Measurements from ENCODE around the gene CCDC187. TPM values are rescaled to one million over a fixed set of nuclear protein-coding genes. Genes with fewer than 3 reads are reported as not detected.

The CCDC187 gene
- total and polyA plus RNA-seq, 2 of the 13 experiments (the other 11 are each of a cell fraction or from before 2014, with no cell fraction given): 0.03 to 0.13 TPM

DNA sequence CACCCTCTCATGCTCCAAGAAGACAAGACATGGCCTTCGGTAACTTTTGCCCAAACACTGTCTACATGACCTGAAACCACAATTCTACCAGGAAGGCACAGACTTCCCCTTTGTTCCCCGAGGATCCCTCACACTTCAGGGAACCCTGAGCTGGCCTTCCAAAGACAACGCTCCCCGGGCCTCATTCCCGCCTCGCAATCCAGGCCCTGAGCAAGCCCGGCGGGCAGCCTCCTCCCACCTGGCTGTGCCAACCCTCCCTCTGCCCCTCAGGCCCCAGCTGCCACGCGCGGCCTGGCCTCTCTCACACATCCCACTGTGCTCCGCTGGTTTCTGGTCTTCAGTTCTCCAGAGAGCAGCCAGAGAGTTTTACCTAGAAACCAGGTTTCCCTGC is 65.6 kb downstream of the CCDC187 start:
- Histone ChIP-seq H3K4me3 (replicated peaks in 1 of 3; ENCODE audit: insufficient read depth in 1 of 3, low read depth in 2 of 3, low read length in 3 of 3) (no peak overlapping the region), H3K4me2 (ENCODE audit: low read depth, low read length) (no peak overlapping the region), H3K9ac (ENCODE audit: insufficient read depth, low read depth, low read length) (no peak overlapping the region), H2AFZ (ENCODE audit: low read length) (no peak overlapping the region), H3K9me3 (ENCODE audit: low read length) (no peaks in the 10 kb centered on the region), H3K4me1 (ENCODE audit: insufficient read depth, low read length) (peaks cover 43% of the 10 kb centered on the region), H3K27me3 (ENCODE audit: control insufficient read depth in 1 of 2, insufficient read depth in 2 of 2, low read length in 2 of 2) (no peaks in the 10 kb centered on the region), H3K36me3 (replicated peaks in 1 of 2; ENCODE audit: control insufficient read depth in 1 of 2, insufficient read depth in 2 of 2, low read length in 2 of 2) (peaks cover 21 to 46% of the 10 kb centered on the region in 2 experiments; a peak in 4 of 5 replicates), H3K27ac (ENCODE audit: extremely low read length, insufficient read depth, low read length) (no peak overlapping the region), H3K79me2 (ENCODE audit: insufficient read depth, low read length) (peaks cover 71% of the 10 kb centered on the region), H4K20me1 (ENCODE audit: insufficient read depth, low read length) (peaks cover 74% of the 10 kb centered on the region)
- in situ Hi-C loops (cut with HindIII; ENCODE audit: extremely low pct_ligation_motif_present, low pct_unique_long_range_greater_than_20kb) (no loop called here), intact Hi-C loops (cut with micrococcal nuclease; ENCODE audit: unreplicated experiment) (no loop called here)
- ChIA-PET CTCF (ENCODE audit: low intra/inter-chr PET ratio, low total read pairs) (no interaction called here), POLR2A (no interaction called here)
- TF ChIP-seq ZNF672 (CRISPR knock-in tag; IDR thresholded peaks at IDR 0.05) (no peak), SALL1 (CRISPR knock-in tag; IDR thresholded peaks at IDR 0.05) (no peak), ARHGAP35 (CRISPR knock-in tag; IDR thresholded peaks at IDR 0.05; ENCODE audit: borderline replicate concordance) (no peak), HNRNPLL (IDR thresholded peaks at IDR 0.05; ENCODE audit: low read depth, low read length, poor library complexity, severe bottlenecking) (no peak), RFXAP (CRISPR knock-in tag; IDR thresholded peaks at IDR 0.05; ENCODE audit: borderline replicate concordance) (no peak), ZNF124 (CRISPR knock-in tag; IDR thresholded peaks at IDR 0.05) (no peak), FOXK1 (CRISPR knock-in tag; IDR thresholded peaks at IDR 0.05; ENCODE audit: borderline replicate concordance, low read depth) (no peak), YY1 (IDR thresholded peaks at IDR 0.05; ENCODE audit: insufficient read depth, insufficient replicate concordance, low read depth, low read length) (no peak), POLR2G (IDR thresholded peaks at IDR 0.05; ENCODE audit: low read depth, low read length) (no peak), ZNF251 (CRISPR knock-in tag; IDR thresholded peaks at IDR 0.05) (no peak), ZBTB20 (CRISPR knock-in tag; IDR thresholded peaks at IDR 0.05; ENCODE audit: borderline replicate concordance, low read depth) (no peak), ZSCAN12 (CRISPR knock-in tag; IDR thresholded peaks at IDR 0.05) (no peak), ERF (CRISPR knock-in tag; IDR thresholded peaks at IDR 0.05) (no peak), NFIB (CRISPR knock-in tag; IDR thresholded peaks at IDR 0.05; ENCODE audit: borderline replicate concordance) (no peak), SYNCRIP (IDR thresholded peaks at IDR 0.05; ENCODE audit: insufficient read depth, low read depth, low read length) (no peak), RBAK (CRISPR knock-in tag; IDR thresholded peaks at IDR 0.05) (no peak), ZNF792 (CRISPR knock-in tag; IDR thresholded peaks at IDR 0.05) (no peak), RBM39 (IDR thresholded peaks at IDR 0.05; ENCODE audit: low read depth, low read length, poor library complexity, severe bottlenecking) (no peak)
- TF ChIP-seq, protein P1, sequence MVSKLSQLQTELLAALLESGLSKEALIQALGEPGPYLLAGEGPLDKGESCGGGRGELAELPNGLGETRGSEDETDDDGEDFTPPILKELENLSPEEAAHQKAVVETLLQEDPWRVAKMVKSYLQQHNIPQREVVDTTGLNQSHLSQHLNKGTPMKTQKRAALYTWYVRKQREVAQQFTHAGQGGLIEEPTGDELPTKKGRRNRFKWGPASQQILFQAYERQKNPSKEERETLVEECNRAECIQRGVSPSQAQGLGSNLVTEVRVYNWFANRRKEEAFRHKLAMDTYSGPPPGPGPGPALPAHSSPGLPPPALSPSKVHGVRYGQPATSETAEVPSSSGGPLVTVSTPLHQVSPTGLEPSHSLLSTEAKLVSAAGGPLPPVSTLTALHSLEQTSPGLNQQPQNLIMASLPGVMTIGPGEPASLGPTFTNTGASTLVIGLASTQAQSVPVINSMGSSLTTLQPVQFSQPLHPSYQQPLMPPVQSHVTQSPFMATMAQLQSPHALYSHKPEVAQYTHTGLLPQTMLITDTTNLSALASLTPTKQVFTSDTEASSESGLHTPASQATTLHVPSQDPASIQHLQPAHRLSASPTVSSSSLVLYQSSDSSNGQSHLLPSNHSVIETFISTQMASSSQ (IDR thresholded peaks at IDR 0.05; ENCODE audit: low read depth): no peak
- TF ChIP-seq, protein P1 (CRISPR knock-in tag; IDR thresholded peaks at IDR 0.05; ENCODE audit: borderline replicate concordance): no peak
- TF ChIP-seq, protein P2, sequence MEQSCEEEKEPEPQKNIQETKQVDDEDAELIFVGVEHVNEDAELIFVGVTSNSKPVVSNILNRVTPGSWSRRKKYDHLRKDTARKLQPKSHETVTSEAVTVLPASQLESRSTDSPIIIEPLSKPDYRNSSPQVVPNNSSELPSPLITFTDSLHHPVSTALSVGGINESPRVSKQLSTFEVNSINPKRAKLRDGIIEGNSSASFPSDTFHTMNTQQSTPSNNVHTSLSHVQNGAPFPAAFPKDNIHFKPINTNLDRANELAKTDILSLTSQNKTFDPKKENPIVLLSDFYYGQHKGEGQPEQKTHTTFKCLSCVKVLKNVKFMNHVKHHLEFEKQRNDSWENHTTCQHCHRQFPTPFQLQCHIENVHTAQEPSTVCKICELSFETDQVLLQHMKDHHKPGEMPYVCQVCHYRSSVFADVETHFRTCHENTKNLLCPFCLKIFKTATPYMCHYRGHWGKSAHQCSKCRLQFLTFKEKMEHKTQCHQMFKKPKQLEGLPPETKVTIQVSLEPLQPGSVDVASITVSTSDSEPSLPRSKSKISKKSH (CRISPR knock-in tag; IDR thresholded peaks at IDR 0.05; ENCODE audit: borderline replicate concordance): no peak
- FAIRE-seq: no peak
- no peak for DNase-seq (ENCODE audit: low spot score)
- no peak for ATAC-seq
- WGBS (ENCODE audit: low lambda C conversion rate): 95% methylated on average over 12 of the region's 12 CpGs
- BruUV-seq (replicated peaks): no TSS peak
